Gastrocnemius medialis (tissue), 4 donors: ENCODE measurements around the gene RAD51B.

Experiments used
- CTCF ChIP-seq, 5 experiments: fragments of 450-650 bp in 3 of 5; fragments of 200-600 bp in 2 of 5; sonication (generic) in 2 of 5; IDR thresholded peaks in 4 of 5; conservative IDR thresholded peaks in 1 of 5; 1 replicate in 4 of 5; 2 replicates in 1 of 5; pipeline ENCODE4 v1.5.1; 2016 to 2019; ENCODE audit warnings: antibody characterized with exemption in 5 of 5, mild to moderate bottlenecking in 3 of 5, moderate library complexity in 3 of 5
- POLR2A ChIP-seq, 2 donors: fragments of 450-650 bp; IDR thresholded peaks; one replicate each; pipeline ENCODE4 v1.6.1; 2017; ENCODE audit warnings: antibody characterized with exemption in 2 of 2, mild to moderate bottlenecking in 2 of 2, moderate library complexity in 2 of 2

GRCh38 chr14:67984274-67984673 lies 164.7 kb downstream of the RAD51B start:
- no peak for TF ChIP-seq CTCF (IDR thresholded peaks at IDR 0.05 in 4 of 5, conservative IDR thresholded peaks at IDR 0.05 in 1 of 5)
- TF ChIP-seq POLR2A (IDR thresholded peaks at IDR 0.05) = no peak
